HG03196 (cell line): ENCODE data around the gene APBB1.
A peak's percentile ranks its signal among the peaks of the same experiment; 100 is the strongest.
"Not testable (repeated sequence)": the region's sequence is repeated elsewhere in the genome, so short reads cannot be mapped to it uniquely, and the experiment has no call there.

Experiments used
- ATAC-seq: cut with Tn5 transposase; IDR thresholded peaks from one replicate; pipeline ENCODE4 v1.9.1; 2021; ENCODE audit not compliant: unreplicated experiment

APBB1 gene

GRCh38 chr11:6392251-6392650, 26.6 kb downstream of the APBB1 start:
- ATAC-seq, result not testable (repeated sequence)

DNA sequence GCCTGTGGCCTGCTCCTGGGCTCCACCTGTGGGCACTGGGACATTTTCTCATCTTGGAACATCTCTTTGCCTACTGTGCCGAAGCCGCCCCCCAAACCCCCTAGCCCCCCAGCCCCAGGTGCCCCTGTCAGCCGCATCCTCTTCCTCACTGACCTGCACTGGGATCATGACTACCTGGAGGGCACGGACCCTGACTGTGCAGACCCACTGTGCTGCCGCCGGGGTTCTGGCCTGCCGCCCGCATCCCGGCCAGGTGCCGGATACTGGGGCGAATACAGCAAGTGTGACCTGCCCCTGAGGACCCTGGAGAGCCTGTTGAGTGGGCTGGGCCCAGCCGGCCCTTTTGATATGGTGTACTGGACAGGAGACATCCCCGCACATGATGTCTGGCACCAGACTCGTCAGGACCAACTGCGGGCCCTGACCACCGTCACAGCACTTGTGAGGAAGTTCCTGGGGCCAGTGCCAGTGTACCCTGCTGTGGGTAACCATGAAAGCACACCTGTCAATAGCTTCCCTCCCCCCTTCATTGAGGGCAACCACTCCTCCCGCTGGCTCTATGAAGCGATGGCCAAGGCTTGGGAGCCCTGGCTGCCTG, 27.3 kb downstream of the APBB1 start:
- no peak for ATAC-seq

- no peak for ATAC-seq
Observed at GRCh38 chr11:6390718-6391469, 28.0 kb downstream of the APBB1 start.

GRCh38 chr11:6389905-6390717, 28.8 kb downstream of the APBB1 start, which contains the start of gene SMPD1:
Gene SMPD1 (plus strand): TSS chr11:6390474. CDS start chr11:6390599, 125 bp downstream.
- ATAC-seq, result peak; percentile 97

GRCh38 chr11:6388748-6389147, 30.1 kb downstream of the APBB1 start:
- ATAC-seq, result no peak

DNA sequence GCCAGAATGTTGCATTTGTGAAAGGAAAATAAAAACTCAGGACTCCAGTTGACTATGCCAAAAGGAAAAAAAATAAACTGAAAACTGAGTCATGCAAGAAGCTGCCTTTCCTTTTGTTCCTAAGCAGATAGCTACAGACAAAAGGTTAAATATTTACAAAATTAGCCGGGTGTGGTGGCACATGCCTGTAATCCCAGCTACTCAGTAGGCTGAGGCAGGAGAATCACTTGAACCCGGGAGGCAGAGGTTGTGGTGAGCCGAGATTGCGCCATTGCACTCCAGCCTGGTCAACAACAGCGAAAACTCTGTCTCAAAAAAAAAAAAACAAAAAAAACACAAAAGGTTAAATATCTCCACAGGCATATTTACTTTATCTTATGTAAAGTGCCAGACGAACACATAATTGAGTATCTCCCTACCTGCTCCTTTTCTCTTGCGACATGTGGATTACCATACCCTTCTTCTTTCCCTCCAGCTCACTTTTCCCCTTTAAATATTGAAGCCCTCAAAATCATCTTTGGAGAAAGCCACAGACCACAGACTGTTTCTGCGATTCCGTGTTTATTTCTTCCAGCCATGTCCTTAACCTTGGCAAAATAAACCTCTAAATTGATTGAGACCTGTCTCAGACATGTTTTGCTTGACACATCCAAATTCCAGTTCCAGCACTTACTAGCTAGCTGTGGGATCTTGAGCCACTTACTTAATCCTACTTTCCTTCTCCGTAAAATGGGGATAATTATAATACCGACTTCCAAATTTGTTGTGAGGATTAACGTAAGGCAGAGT, 30.9 kb downstream of the APBB1 start:
- ATAC-seq, result no peak

GRCh38 chr11:6385046-6385777, 33.7 kb downstream of the APBB1 start:
- no peak for ATAC-seq

DNA sequence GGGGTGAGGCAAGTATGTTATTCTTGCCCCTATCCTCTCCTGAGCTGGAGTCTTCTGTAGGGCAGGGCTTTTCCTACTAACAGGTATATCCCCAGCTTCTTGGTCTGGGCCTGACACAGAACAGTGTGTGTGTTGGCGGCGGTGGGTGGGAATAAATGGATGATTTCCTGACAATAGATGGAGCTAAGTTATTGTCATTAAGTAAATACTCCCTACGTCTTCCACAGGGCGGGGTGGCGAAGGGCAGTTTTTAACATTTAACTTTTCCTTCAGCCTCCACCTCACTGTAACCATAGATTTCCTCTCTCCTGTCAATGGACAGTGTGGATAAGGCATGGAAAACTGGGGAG, 40.3 kb downstream of the APBB1 start:
- ATAC-seq, result no peak

DNA sequence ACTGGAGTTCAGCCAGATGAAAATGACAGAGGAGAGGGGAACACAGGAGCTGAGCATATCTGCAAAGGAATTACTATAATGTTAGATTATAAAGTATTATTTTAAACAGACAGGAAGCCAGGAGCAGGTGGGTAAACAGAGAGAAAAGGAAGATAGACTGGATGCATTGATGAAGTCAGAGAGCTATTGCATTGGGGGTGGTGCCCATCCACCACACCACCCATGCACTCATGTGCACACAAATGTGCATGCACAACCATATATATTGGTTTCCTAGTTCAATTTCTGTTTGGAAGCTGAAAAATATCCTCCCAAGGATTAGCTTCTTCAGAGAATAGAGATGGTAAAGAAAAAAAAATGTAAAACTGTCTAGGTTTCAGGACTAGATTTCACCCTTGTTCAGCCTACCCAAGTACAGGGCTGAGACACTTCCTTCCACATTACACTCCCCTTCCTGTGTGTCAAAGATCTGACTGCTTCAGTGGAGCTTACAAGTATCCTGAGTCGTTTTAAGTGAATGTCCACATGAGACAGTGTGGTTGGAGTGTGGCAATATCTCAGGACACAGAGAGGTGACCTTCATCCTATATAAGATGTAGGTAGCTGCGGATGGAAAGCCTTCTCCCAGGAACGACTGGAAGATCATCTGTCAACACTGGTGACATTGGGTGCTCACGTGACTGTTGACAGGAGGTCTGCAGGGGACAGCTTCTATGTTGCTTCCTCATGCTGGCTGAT, 40.8 kb downstream of the APBB1 start:
- no peak for ATAC-seq

GRCh38 chr11:6371825-6372224, 47.1 kb downstream of the APBB1 start:
- ATAC-seq, result no peak

DNA sequence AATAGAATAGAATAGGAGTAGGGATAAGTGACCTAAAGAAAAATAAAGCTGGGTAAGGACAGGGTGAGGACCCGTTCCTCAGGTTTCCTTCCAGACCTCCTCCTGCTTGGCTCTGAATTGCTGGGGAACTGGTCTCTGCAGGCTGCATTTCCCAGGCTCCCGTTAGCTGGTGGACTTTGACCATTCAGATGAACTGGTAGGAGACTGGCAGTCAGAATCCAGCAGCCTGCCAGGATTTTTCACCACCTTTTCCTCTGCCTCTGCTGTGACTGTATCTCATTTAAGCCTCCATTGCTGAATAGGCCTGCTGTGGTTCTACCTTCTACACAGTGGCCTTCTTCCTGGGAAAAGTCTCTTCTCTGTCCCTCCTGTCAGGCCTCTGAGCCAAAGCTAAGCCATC, 53.2 kb downstream of the APBB1 start:
- ATAC-seq, result no peak

GRCh38 chr11:6362873-6363678, 55.8 kb downstream of the APBB1 start:
- peak; percentile 82 for ATAC-seq

DNA sequence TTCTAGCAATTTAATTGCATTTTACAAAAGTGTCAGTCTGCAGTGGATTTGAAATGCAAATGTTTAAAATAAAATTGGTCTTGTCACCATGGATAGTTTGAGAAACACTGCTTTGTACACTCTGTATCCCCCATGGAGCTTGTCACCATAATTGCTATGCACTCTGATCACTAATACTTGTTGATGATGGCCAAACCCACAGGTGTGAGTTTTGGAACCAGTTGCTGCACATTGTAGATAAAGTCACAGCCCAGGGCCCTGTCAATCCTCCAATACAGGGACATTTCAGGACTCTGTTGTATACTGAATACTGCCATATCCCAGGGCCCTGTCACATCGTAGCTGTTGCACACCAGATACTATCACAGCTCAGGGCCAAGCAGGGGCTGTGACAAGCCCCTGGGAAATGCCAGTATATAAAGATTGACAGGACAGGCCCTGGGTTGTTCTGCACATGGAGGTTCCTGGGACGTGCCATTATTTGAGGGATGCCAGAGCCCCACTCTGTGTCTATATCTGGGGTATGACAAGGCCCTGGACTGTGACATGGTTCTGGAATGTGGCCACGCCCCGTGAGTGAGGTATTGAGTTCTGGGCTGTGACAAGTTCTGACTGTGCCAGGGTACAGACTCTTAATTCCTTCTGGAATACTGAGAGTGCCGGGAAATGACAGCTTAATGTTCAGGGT, 56.6 kb downstream of the APBB1 start:
- ATAC-seq, result no peak

DNA sequence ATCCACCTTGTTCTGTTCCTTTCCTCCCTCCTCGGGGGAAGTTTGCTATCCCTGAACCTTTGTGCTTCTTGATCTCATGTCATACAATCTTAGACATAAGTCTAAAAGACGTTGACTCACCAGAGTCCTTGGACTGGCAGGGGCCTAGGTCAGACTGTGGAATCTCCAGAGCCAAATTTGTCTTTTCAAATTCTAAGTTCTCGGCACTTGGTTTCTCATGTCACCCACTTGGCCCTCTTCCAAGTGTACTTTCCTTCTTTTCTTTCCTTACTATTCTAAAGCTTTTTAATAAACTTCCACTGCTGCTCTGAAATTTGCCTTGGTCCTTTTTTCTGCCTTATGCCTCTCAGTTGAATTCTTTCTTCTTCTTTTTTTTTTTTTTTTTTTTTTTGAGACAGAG, 58.7 kb downstream of the APBB1 start:
- no peak for ATAC-seq

GRCh38 chr11:6357222-6357621, 61.7 kb downstream of the APBB1 start:
- no peak for ATAC-seq

DNA sequence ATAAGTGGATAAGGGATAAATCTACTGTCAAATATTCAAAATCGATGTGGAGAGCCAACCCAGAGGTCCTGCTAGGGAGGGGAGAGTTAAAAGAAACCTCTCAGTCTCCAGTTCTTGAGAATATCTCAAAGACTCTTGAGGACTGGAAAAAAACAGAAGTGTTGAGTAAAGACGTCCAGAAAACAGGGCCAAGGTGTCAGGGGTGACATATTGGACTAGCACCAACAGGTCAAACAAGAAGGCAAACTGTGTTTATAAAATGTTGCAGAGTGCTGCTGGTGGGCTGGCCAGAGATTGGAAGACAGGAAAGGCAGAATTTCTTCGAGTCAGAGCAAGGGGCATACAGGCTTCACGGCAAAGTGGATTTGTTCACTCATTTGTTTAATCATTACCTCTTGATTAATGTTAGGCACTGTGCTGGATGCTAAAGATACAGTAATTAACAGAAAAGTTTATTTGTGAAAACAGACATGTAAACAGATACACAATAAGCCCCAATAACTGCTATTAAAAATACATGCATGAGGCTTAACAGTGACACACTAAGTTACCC, 62.3 kb downstream of the APBB1 start:
- no peak for ATAC-seq

- no peak for ATAC-seq
Observed at GRCh38 chr11:6354651-6355485, 64.0 kb downstream of the APBB1 start.
